Inferior parietal cortex (tissue), 1 donor: ENCODE results near the gene ALG14.
A peak's percentile ranks its signal among the peaks of the same experiment; 100 is the strongest.
"Not testable (repeated sequence)": the region's sequence is repeated elsewhere in the genome, so short reads cannot be mapped to it uniquely, and the experiment has no call there.

ENCODE experiments used
- DNase-seq: peaks from one replicate; pipeline ENCODE4 v3.0.0-alpha.2; 2016; ENCODE audit errors: extremely low spot score

The ALG14 gene

GRCh38 chr1:95007687-95008086, 65.1 kb downstream of the ALG14 start:
- DNase-seq: no peak

GRCh38 chr1:95006681-95007080, 66.1 kb downstream of the ALG14 start:
- peak; percentile 63 for DNase-seq

GRCh38 chr1:95005584-95005983, 67.2 kb downstream of the ALG14 start:
- DNase-seq: no peak

GRCh38 chr1:95004013-95004412, 68.7 kb downstream of the ALG14 start:
- DNase-seq: no peak

- no peak for DNase-seq
These were observed 69.4 kb downstream of the ALG14 start for GRCh38 chr1:95003433-95003738.

GRCh38 chr1:95002540-95003432, 70.0 kb downstream of the ALG14 start:
- no peak for DNase-seq

GRCh38 chr1:95002164-95002539, 70.6 kb downstream of the ALG14 start:
- DNase-seq: no peak

- no peak for DNase-seq
These were observed 73.2 kb downstream of the ALG14 start for GRCh38 chr1:94999456-95000131.

GRCh38 chr1:94998748-94999147, 74.0 kb downstream of the ALG14 start:
- DNase-seq: no peak

- DNase-seq: no peak
These were observed 74.6 kb downstream of the ALG14 start for GRCh38 chr1:94998114-94998513.

GRCh38 chr1:94995536-94995935, 77.2 kb downstream of the ALG14 start:
- DNase-seq: not testable (repeated sequence)

- DNase-seq: no peak
These were observed 77.9 kb downstream of the ALG14 start for GRCh38 chr1:94994805-94995204.

- DNase-seq: no peak
These were observed 78.7 kb downstream of the ALG14 start for GRCh38 chr1:94993931-94994645.

GRCh38 chr1:94992863-94993563, 79.7 kb downstream of the ALG14 start:
- DNase-seq: no peak

GRCh38 chr1:94992161-94992560, 80.6 kb downstream of the ALG14 start:
- DNase-seq: no peak

- no peak for DNase-seq
These were observed 82.8 kb downstream of the ALG14 start for GRCh38 chr1:94989911-94990473.

GRCh38 chr1:94989398-94989797, 83.4 kb downstream of the ALG14 start:
- no peak for DNase-seq

- no peak for DNase-seq
These were observed 84.4 kb downstream of the ALG14 start for GRCh38 chr1:94988356-94988755.

GRCh38 chr1:94986783-94987182, 86.0 kb downstream of the ALG14 start:
- no peak for DNase-seq

- no peak for DNase-seq
These were observed 89.5 kb downstream of the ALG14 start for GRCh38 chr1:94983171-94983739.

GRCh38 chr1:94982398-94982797, 90.4 kb downstream of the ALG14 start:
- no peak for DNase-seq
